Lung (tissue), 12 donors: ENCODE measurements around the gene ZDHHC21. TPM values are rescaled to one million over a fixed set of nuclear protein-coding genes. Genes with fewer than 3 reads are reported as not detected.

Source experiments
- ATAC-seq: fragments of 200-7000 bp; cut with Tn5 transposase; one replicate; pipeline ENCODE4 v1.9.1; 2020; ENCODE audit warnings: moderate number of reproducible peaks; ENCODE audit not compliant: insufficient read depth, low FRiP score
- DNase-seq, 3 donors: peaks; one replicate each; pipeline ENCODE4 v3.0.0-alpha.2; 2013 to 2017
- H3K27ac ChIP-seq, 2 donors: one replicate each; pipeline ENCODE4 v1.5.1; 2013; ENCODE audit warnings: mild to moderate bottlenecking in 2 of 2, moderate library complexity in 2 of 2, control low read depth in 1 of 2, inconsistent platforms in 1 of 2, low read depth in 1 of 2, low read length in 1 of 2
- H3K27me3 ChIP-seq, 3 donors: one replicate each; pipeline ENCODE4 v1.5.1; 2013; ENCODE audit warnings: low read length in 2 of 3; ENCODE audit not compliant: control insufficient read depth in 3 of 3, insufficient read depth in 3 of 3
- H3K36me3 ChIP-seq, 4 donors: one replicate each; pipeline ENCODE4 v1.5.1; 2013; ENCODE audit warnings: low read length in 4 of 4, mild to moderate bottlenecking in 1 of 4, moderate library complexity in 1 of 4; ENCODE audit not compliant: control insufficient read depth in 4 of 4, insufficient read depth in 4 of 4
- H3K4me1 ChIP-seq, 5 donors: one replicate each; pipeline ENCODE4 v1.5.1; 2013; ENCODE audit warnings: low read length in 5 of 5, mild to moderate bottlenecking in 2 of 5, moderate library complexity in 1 of 5; ENCODE audit not compliant: control insufficient read depth in 5 of 5, insufficient read depth in 5 of 5
- H3K4me3 ChIP-seq: one replicate; pipeline ENCODE4 v1.5.1; 2013; ENCODE audit warnings: mild to moderate bottlenecking, control low read depth, moderate library complexity
- H3K9ac ChIP-seq, 2 donors: one replicate each; pipeline ENCODE4 v1.5.1; 2013; ENCODE audit warnings: low read length in 2 of 2, control low read depth in 1 of 2; ENCODE audit not compliant: insufficient read depth in 1 of 2
- H3K9me3 ChIP-seq, 4 donors: one replicate each; pipeline ENCODE4 v1.5.1; 2013; ENCODE audit warnings: low read length in 3 of 4, mild to moderate bottlenecking in 1 of 4, moderate library complexity in 1 of 4; ENCODE audit not compliant: control insufficient read depth in 4 of 4, insufficient read depth in 3 of 4
- WGBS, 2 donors: extraction: QIAGEN DNeasy Blood & Tissue Kit; methylation state at CpG; one replicate each; pipeline ENCODE4 v1.1.7; 2013; 5-methylcytosine and 5-hydroxymethylcytosine counted together
- polyA plus RNA-seq, 2 donors: library from polyadenylated mRNA; stranded (reverse); fragments of 200-250 nt; gene quantifications; one replicate each; pipeline ENCODE4 v1.2.1, GENCODE V29; 2013
- total RNA-seq, 2 donors: library from RNA; depleted of rRNA in 1 of 2; stranded (reverse); fragments of >200 nt in 1 of 2; gene quantifications; one replicate each; pipeline ENCODE4 v1.2.1, GENCODE V29; 2014 to 2021
- TF ChIP-seq, protein P1 (sequence below): IDR thresholded peaks from 2 replicates; pipeline ENCODE4 v1.5.1; 2012; ENCODE audit warnings: mild to moderate bottlenecking; ENCODE audit errors: control extremely low read depth, extremely low read depth
- donor health status: control.
- donor health status: control.
- donor health status: Bipolar disorder and iron deficiency.
- donor health status: healthy.
- donor health status: DM: yes; HTN: yes; CAD: no.

ZDHHC21 gene
- total and polyA plus RNA-seq, 4 donors = 4.3 to 54.7 (median 15.2) TPM

DNA sequence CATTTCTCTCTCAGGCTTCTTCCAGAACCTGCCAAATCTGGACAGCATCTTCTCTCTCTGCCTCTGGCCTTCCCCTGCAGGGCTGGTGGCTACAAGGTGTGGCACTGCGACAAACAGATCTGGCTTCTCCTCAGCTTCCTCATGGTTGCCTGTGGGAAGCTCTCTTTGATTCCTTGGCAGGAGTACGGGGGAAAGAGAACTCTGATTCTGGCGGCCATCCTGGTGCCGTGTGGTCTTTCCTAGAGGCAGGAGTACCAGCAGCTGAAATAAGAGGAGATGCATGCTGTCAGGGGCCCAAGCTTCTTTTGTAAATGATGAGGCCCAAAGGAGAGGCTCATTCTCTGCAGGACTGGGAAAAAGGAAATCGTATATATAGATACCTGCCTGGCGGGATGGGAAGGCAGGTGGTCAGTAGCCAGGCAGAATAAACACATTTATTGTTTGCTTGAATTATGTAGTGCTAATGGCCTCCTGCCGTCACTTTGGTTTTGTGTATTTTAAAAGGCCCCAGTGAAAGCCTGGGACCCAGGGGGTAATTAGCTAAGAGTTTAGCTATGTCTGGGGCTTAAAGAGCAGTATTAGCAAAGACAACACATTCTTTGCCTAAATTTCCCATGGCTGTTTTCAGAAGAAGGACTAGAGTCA, 29.3 kb upstream of the ZDHHC21 start, which contains the start of gene CER1:
Gene CER1, minus strand, starts transcription at position 343 of the 645 bp plus-strand sequence. Its CDS starts 61 bp downstream, at position 282.
- WGBS, 2 donors = 65 to 71% methylated on average over 7 of the region's 7 CpGs
- H3K27ac ChIP-seq = no peak within 1 kb of the TSS
- H3K4me3 ChIP-seq = no peak within 1 kb of the TSS
- no peaks in the 10 kb centered on the region for H3K36me3 ChIP-seq
- DNase-seq (no peak), ATAC-seq (no peak)
- no peak within 1 kb of the TSS for H3K9ac ChIP-seq
- H3K9me3 ChIP-seq = no peaks in the 10 kb centered on the region
- peaks cover 0 to 5% (median 3%) of the 10 kb centered on the region in 3 donors for H3K27me3 ChIP-seq
- H3K4me1 ChIP-seq = no peaks in the 10 kb centered on the region
- TF ChIP-seq, protein P1, sequence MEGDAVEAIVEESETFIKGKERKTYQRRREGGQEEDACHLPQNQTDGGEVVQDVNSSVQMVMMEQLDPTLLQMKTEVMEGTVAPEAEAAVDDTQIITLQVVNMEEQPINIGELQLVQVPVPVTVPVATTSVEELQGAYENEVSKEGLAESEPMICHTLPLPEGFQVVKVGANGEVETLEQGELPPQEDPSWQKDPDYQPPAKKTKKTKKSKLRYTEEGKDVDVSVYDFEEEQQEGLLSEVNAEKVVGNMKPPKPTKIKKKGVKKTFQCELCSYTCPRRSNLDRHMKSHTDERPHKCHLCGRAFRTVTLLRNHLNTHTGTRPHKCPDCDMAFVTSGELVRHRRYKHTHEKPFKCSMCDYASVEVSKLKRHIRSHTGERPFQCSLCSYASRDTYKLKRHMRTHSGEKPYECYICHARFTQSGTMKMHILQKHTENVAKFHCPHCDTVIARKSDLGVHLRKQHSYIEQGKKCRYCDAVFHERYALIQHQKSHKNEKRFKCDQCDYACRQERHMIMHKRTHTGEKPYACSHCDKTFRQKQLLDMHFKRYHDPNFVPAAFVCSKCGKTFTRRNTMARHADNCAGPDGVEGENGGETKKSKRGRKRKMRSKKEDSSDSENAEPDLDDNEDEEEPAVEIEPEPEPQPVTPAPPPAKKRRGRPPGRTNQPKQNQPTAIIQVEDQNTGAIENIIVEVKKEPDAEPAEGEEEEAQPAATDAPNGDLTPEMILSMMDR = no peak

DNA sequence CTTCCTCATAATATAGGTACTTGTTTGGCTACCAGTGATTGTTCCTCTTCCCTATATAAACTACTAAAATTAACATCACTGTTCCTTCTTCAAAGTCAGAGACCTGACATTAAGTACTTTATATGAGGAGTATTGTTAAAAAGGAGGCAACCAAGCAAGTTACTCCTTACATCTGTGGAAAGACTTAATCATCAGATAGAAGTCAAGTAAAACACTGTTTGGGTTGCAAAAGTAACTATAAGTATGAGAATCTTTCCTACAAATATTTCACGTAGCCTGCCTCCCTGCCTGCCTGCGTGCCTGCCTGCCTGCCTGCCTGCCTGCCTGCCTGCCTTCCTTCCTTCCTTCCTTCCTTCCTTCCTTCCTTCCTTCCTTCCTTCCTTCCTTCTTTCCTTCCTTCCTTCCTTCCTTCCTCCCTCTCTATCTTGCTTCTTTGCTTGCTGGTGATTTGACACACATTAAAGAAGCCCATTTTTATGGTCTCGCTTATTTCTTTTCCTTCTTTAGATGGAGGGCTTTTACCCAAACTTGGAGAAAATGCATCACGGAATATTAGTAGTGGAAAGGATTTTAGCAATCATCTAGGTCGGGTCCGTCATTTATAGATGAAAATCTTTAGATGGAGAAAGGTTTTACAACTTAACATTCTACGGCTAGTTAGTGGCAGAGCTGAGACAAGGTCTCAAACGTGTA, 26.1 kb upstream of the ZDHHC21 start:
- no peaks in the 10 kb centered on the region for H3K36me3 ChIP-seq
- no peak overlapping the region for H3K27ac ChIP-seq
- ATAC-seq (no peak), DNase-seq (no peak)
- H3K9ac ChIP-seq = no peak overlapping the region
- no peak overlapping the region for H3K4me3 ChIP-seq
- H3K27me3 ChIP-seq = peaks cover 0 to 5% (median 3%) of the 10 kb centered on the region in 3 donors
- TF ChIP-seq, protein P1 = no peak
- WGBS, 2 donors = 69 to 71% methylated on average over 8 of the region's 8 CpGs
- no peaks in the 10 kb centered on the region for H3K9me3 ChIP-seq
- no peaks in the 10 kb centered on the region for H3K4me1 ChIP-seq

DNA sequence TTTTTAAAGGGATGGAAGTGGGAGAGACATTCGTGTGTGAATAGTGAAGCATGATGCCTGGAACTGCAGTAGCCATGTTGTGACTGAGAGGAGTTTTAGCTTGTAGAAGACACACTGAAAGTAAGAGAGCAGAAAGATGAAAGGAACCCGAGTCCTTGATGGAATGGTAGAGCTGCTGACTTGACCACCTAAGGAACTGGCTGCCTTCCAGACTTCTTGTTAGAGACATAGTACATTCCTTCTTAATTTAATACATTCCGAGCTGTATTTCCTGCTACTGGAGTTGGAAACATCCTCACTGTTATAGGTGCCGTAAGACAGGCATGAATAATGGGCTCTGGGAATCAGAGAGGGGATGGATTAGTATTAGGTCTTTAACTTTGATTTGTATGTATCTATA, 21.9 kb upstream of the ZDHHC21 start:
- Histone ChIP-seq H3K4me3 (no peak overlapping the region), H3K27me3 (peaks cover 0 to 5% (median 3%) of the 10 kb centered on the region in 3 donors), H3K36me3 (no peaks in the 10 kb centered on the region), H3K27ac (no peak overlapping the region), H3K9me3 (peaks cover 0 to 2% (median 0%) of the 10 kb centered on the region in 4 donors), H3K4me1 (no peaks in the 10 kb centered on the region), H3K9ac (no peak overlapping the region)
- 64 to 80% methylated on average over 4 of the region's 4 CpGs for WGBS, 2 donors
- DNase-seq (peak in 1 of 3 donors; percentile 7), ATAC-seq (no peak)
- TF ChIP-seq, protein P1 = no peak
